ENCODE results near the gene TBCD.
A peak's percentile ranks its signal among the peaks of the same experiment; 100 is the strongest.
"Not testable (repeated sequence)": the region's sequence is repeated elsewhere in the genome, so short reads cannot be mapped to it uniquely, and the experiment has no call there.

Gene TBCD

GRCh38 chr17:82947051-82947991 is 195.5 kb downstream of the TBCD start:
- peaks cover 0 to 2% of the 10 kb centered on the region in 2 donors for H3K4me1 Mint-ChIP-seq
- H3K27ac Mint-ChIP-seq = no peak overlapping the region
- no peak overlapping the region for H3K4me3 Mint-ChIP-seq
- H3K27me3 Mint-ChIP-seq = no peaks in the 10 kb centered on the region
- peaks cover 84 to 92% of the 10 kb centered on the region in 2 donors for H3K36me3 Mint-ChIP-seq
- no peak for ATAC-seq (replicated peaks)
- DNase-seq = no peak
- H3K9me3 Mint-ChIP-seq = peaks cover 31 to 43% of the 10 kb centered on the region in 2 donors

GRCh38 chr17:82948081-82948511 is 196.2 kb downstream of the TBCD start:
- peaks cover 0 to 2% of the 10 kb centered on the region in 2 donors for H3K4me1 Mint-ChIP-seq
- H3K27ac Mint-ChIP-seq = no peak overlapping the region
- peaks cover 39 to 50% of the 10 kb centered on the region in 2 donors for H3K9me3 Mint-ChIP-seq
- no peaks in the 10 kb centered on the region for H3K27me3 Mint-ChIP-seq
- DNase-seq (no peak), ATAC-seq (replicated peaks) (no peak)
- H3K4me3 Mint-ChIP-seq = no peak overlapping the region
- H3K36me3 Mint-ChIP-seq = peaks cover 83 to 92% of the 10 kb centered on the region in 2 donors

DNA sequence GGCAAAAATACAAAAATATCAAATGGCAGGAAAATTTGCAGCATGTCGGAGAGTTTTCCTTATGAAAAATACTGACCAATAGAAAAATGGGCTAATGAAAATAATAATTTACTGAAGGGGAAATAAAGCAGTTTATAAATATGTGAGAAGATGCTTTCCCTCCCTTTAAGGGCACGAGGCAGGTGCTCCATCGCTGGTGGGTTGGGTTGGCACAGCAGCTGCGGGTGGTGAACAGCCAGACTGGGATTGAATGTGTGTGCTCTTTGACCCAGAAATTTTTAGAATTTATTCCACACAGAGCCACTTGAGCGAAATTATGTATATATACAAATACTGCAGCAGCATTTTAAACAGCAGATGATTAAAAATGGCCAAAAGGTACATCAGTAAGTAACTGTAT is 197.1 kb downstream of the TBCD start:
- H3K9me3 Mint-ChIP-seq = peaks cover 40 to 49% of the 10 kb centered on the region in 2 donors
- H3K4me1 Mint-ChIP-seq = peaks cover 0 to 2% of the 10 kb centered on the region in 2 donors
- no peak for ATAC-seq (replicated peaks)
- no peak overlapping the region for H3K4me3 Mint-ChIP-seq
- H3K27ac Mint-ChIP-seq = no peak overlapping the region
- peaks cover 83 to 92% of the 10 kb centered on the region in 2 donors for H3K36me3 Mint-ChIP-seq
- DNase-seq = no peak
- H3K27me3 Mint-ChIP-seq = no peaks in the 10 kb centered on the region

GRCh38 chr17:82949361-82949760 is 197.5 kb downstream of the TBCD start:
- DNase-seq (no peak), ATAC-seq (replicated peaks) (no peak)
- H3K4me1 Mint-ChIP-seq = peaks cover 0 to 2% of the 10 kb centered on the region in 2 donors
- peaks cover 40 to 49% of the 10 kb centered on the region in 2 donors for H3K9me3 Mint-ChIP-seq
- H3K27ac Mint-ChIP-seq = no peak overlapping the region
- H3K4me3 Mint-ChIP-seq = no peak overlapping the region
- no peaks in the 10 kb centered on the region for H3K27me3 Mint-ChIP-seq
- H3K36me3 Mint-ChIP-seq = peaks cover 83 to 92% of the 10 kb centered on the region in 2 donors

GRCh38 chr17:82949984-82950383 is 198.1 kb downstream of the TBCD start:
- no peak overlapping the region for H3K4me3 Mint-ChIP-seq
- ATAC-seq (replicated peaks) (no peak), DNase-seq (no peak)
- peak overlapping the region; percentile 39 for H3K27ac Mint-ChIP-seq
- peaks cover 0 to 2% of the 10 kb centered on the region in 2 donors for H3K4me1 Mint-ChIP-seq
- H3K36me3 Mint-ChIP-seq = peaks cover 83 to 92% of the 10 kb centered on the region in 2 donors
- H3K27me3 Mint-ChIP-seq = no peaks in the 10 kb centered on the region
- peaks cover 40 to 48% of the 10 kb centered on the region in 2 donors for H3K9me3 Mint-ChIP-seq

GRCh38 chr17:82950525-82951102 is 198.7 kb downstream of the TBCD start:
- no peak overlapping the region for H3K27ac Mint-ChIP-seq
- H3K4me3 Mint-ChIP-seq = no peak overlapping the region
- ATAC-seq (replicated peaks) (no peak), DNase-seq (no peak)
- peaks cover 0 to 2% of the 10 kb centered on the region in 2 donors for H3K4me1 Mint-ChIP-seq
- H3K27me3 Mint-ChIP-seq = no peaks in the 10 kb centered on the region
- H3K36me3 Mint-ChIP-seq = peaks cover 83 to 92% of the 10 kb centered on the region in 2 donors
- peaks cover 39 to 47% of the 10 kb centered on the region in 2 donors for H3K9me3 Mint-ChIP-seq

DNA sequence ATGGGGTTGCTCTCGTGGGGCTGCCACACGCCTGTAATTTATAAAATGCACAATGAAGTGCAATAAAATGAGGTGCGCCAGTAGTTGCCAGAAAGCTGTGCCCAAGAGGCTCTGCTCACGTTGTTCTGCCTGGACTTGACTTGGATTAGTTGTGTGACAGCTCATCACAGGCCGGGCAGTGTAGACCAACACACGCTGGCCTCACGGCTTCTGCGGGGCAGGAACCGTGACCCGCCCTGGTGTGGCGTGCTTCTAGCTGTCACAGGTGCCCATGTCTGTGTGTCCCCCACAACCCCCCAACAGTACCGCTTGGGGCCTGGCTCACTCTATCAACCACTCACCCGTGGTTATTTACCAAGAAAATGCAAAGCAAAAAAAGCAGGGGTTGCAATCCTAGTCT is 200.2 kb downstream of the TBCD start:
- H3K36me3 Mint-ChIP-seq = peaks cover 77 to 86% of the 10 kb centered on the region in 2 donors
- no peak for ATAC-seq (replicated peaks)

GRCh38 chr17:82955106-82955505 is 203.2 kb downstream of the TBCD start:
- H3K4me1 Mint-ChIP-seq; H3K27me3 Mint-ChIP-seq; H3K27ac Mint-ChIP-seq; H3K4me3 Mint-ChIP-seq; ATAC-seq (replicated peaks); DNase-seq: not testable (repeated sequence)
- Mint-ChIP-seq H3K9me3 (peaks cover 24 to 29% of the 10 kb centered on the region in 2 donors), H3K36me3 (peaks cover 52 to 71% of the 10 kb centered on the region in 2 donors)

More for the DNA sequence above, 200.2 kb downstream of the TBCD start:
- Mint-ChIP-seq H3K4me3 (no peak overlapping the region), H3K27ac (no peak overlapping the region), H3K4me1 (peaks cover 0 to 3% of the 10 kb centered on the region in 2 donors), H3K9me3 (peaks cover 28 to 41% of the 10 kb centered on the region in 2 donors), H3K27me3 (no peaks in the 10 kb centered on the region)
- DNase-seq = no peak

DNA sequence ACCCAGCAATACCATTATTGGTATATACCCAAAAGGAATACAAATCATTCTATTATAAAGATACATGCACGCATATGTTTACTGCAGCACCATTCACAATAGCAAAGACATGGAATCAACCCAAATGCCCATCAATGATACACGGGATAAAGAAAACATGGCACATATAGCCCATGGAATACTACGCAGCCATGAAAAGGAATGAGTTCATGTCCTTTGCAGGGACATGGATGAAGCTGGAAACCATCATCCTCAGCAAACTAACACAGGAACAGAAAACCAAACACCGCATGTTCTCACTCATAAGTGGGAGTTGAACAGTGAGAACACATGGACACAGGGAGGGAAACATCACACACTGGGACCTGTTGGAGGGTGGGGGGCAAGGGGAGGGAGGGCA is 203.8 kb downstream of the TBCD start:
- ATAC-seq (replicated peaks); H3K27me3 Mint-ChIP-seq; DNase-seq; H3K4me3 Mint-ChIP-seq; H3K4me1 Mint-ChIP-seq; H3K27ac Mint-ChIP-seq: not testable (repeated sequence)
- Mint-ChIP-seq H3K9me3 (peaks cover 24 to 28% of the 10 kb centered on the region in 2 donors), H3K36me3 (peaks cover 47 to 65% of the 10 kb centered on the region in 2 donors)

DNA sequence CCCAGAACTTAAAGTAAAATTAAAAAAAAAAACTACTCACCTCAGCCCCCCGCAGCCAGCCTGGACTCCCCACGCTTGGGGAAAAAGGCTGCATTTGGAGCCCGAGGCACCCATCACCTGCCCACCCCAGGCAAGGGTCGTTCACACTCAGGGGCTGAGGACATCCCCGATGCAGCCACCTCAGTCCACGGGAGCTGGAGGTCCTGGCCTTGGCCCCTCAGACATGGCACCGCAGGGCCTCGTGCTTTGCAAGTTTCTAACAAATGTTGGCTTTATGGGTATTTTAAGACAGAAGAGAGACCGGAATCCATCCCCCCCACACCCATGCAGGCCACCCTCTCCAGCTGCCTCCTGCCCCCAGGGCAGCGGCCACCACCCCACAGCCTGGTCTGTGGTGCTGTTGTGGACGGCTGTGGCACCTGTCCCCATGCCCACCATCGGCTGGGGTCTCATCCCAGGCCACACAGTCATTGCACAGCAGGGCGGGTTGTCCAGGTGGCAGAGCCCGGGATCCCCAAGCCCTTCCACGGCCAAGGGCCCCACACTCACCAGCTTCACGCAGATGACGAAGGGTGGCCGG is 204.4 kb downstream of the TBCD start:
- DNase-seq (no peak), ATAC-seq (replicated peaks) (no peak)
- no peak overlapping the region for H3K27ac Mint-ChIP-seq
- no peaks in the 10 kb centered on the region for H3K27me3 Mint-ChIP-seq
- no peak overlapping the region for H3K4me3 Mint-ChIP-seq
- H3K9me3 Mint-ChIP-seq = peaks cover 24 to 28% of the 10 kb centered on the region in 2 donors
- peaks cover 46 to 61% of the 10 kb centered on the region in 2 donors for H3K36me3 Mint-ChIP-seq
- H3K4me1 Mint-ChIP-seq = peaks cover 0 to 1% of the 10 kb centered on the region in 2 donors

- Mint-ChIP-seq H3K27ac (no peak overlapping the region), H3K27me3 (no peaks in the 10 kb centered on the region), H3K4me3 (no peak overlapping the region), H3K36me3 (peaks cover 40 to 54% of the 10 kb centered on the region in 2 donors), H3K4me1 (peaks cover 0 to 1% of the 10 kb centered on the region in 2 donors), H3K9me3 (peaks cover 24 to 28% of the 10 kb centered on the region in 2 donors)
- ATAC-seq (replicated peaks) (no peak), DNase-seq (no peak)
Measured at GRCh38 chr17:82956726-82957468, 205.0 kb downstream of the TBCD start.

DNA sequence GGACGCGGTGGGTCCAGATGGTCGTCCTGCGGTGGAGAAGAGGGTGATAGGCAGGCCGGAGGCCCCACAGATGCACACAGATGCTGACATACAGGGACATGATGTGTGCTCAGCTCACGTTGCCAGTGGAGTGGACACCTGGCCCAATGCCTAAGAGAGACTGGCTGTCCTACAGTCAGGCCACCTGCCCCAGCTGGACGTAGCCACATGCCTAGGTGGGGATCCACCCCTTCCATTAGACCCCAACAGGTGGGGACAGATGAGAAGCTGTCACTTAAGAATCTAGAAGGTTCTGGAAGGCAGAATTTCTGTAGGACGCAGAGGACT is 205.6 kb downstream of the TBCD start:
- Mint-ChIP-seq H3K4me1 (peaks cover 0 to 1% of the 10 kb centered on the region in 2 donors), H3K4me3 (no peak overlapping the region), H3K36me3 (peaks cover 35 to 49% of the 10 kb centered on the region in 2 donors), H3K27me3 (no peaks in the 10 kb centered on the region), H3K27ac (no peak overlapping the region), H3K9me3 (peaks cover 23% of the 10 kb centered on the region in 2 donors)
- ATAC-seq (replicated peaks) = no peak
- no peak for DNase-seq

DNA sequence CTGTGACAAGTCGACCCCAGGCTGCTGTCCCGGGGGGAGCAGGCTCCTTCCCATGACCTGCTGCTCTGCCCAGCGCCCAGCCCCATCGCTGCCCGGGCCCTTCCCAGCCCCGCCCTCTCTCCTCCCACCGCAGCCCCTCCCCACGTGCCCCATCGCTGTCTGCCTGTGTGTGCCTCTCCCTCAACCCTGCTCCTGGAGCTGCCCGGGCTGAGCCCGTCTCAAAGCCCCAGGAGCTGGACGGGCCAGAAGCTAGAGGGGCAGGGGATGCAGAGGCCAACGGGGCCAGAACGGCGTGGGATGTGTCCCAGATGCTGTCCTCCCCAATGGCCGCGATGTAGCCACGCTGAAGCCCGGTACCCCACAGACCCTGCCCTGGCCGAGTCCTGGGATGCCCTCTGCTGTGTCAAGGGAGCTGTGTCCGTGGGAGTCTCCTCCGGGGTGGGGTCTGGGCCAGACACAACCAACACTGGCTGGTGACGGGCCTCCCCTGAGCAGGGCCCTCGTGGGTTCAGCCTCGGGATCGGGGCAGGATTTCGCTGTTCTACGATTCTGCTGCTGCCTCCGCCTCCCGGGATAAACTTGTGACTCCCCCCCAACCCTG is 206.2 kb downstream of the TBCD start:
- no peak for DNase-seq
- Mint-ChIP-seq H3K4me3 (no peak overlapping the region), H3K9me3 (peaks cover 17% of the 10 kb centered on the region in 2 donors), H3K27ac (no peak overlapping the region), H3K4me1 (peaks cover 2 to 4% of the 10 kb centered on the region in 2 donors), H3K27me3 (peaks cover under 1 to 1% of the 10 kb centered on the region in 2 donors), H3K36me3 (peaks cover 29 to 43% of the 10 kb centered on the region in 2 donors)
- ATAC-seq (replicated peaks) = no peak

All from stimulated activated naive B cell treated with anti-CD40 and anti-IgM and Interleukin-4, amounts not matched to agents 10 μg/mL and 1 μg/mL and 100 μg/mL, for 72 hours (primary cell).